HEK293T (cell line): Measurements from ENCODE around the gene FBLN7.

Experiments
- CTCF ChIA-PET: fragments of 350-600 bp; formaldehyde crosslinking; extraction: SDS; loops from one replicate; lab custom pipeline; 2021; ENCODE audit warnings: antibody characterized with exemption, inconsistent platforms; lab: Yijun Ruan, JAX
- POLR2A ChIA-PET: fragments of 350-600 bp; formaldehyde crosslinking; extraction: SDS; loops from one replicate; lab custom pipeline; 2020; ENCODE audit warnings: antibody characterized with exemption, inconsistent platforms; lab: Yijun Ruan, JAX
- DNase-seq: peaks from one replicate; pipeline ENCODE4 v3.0.0; 2012; ENCODE audit warnings: mixed read lengths; ENCODE audit errors: extremely low spot score
- ARNT ChIP-seq: fragments of 450-650 bp; IDR thresholded peaks from 2 replicates; pipeline ENCODE4 v1.6.1; 2017; ENCODE audit warnings: mild to moderate bottlenecking
- BHLHE40 ChIP-seq: fragments of 450-650 bp; IDR thresholded peaks from 2 replicates; pipeline ENCODE4 v1.6.1; 2016; ENCODE audit warnings: mild to moderate bottlenecking, moderate library complexity, borderline replicate concordance
- CTBP1 ChIP-seq: fragments of 450-650 bp; IDR thresholded peaks from 2 replicates; pipeline ENCODE4 v1.6.1; 2016; ENCODE audit warnings: borderline replicate concordance
- ELF4 ChIP-seq: fragments of 450-650 bp; IDR thresholded peaks from 2 replicates; pipeline ENCODE4 v1.6.1; 2017; ENCODE audit warnings: antibody characterized with exemption
- FOXA1 ChIP-seq: fragments of 450-650 bp; IDR thresholded peaks from 2 replicates; pipeline ENCODE4 v1.6.1; 2016; ENCODE audit warnings: mild to moderate bottlenecking
- FOXK2 ChIP-seq: fragments of 450-650 bp; IDR thresholded peaks from 2 replicates; pipeline ENCODE4 v1.6.1; 2016; ENCODE audit warnings: mild to moderate bottlenecking
- FOXM1 ChIP-seq: fragments of 450-650 bp; IDR thresholded peaks from 2 replicates; pipeline ENCODE4 v1.6.1; 2017; ENCODE audit warnings: mild to moderate bottlenecking, borderline replicate concordance
- HDGF ChIP-seq: fragments of 450-650 bp; IDR thresholded peaks from 2 replicates; pipeline ENCODE4 v1.6.1; 2017; ENCODE audit warnings: antibody characterized with exemption, borderline replicate concordance
- L3MBTL2 ChIP-seq: fragments of 450-650 bp; conservative IDR thresholded peaks from 2 replicates; pipeline ENCODE4 v1.6.1; 2016; ENCODE audit warnings: mild to moderate bottlenecking
- LEF1 ChIP-seq: fragments of 450-650 bp; IDR thresholded peaks from 2 replicates; pipeline ENCODE4 v1.6.1; 2017; ENCODE audit warnings: mild to moderate bottlenecking, borderline replicate concordance
- NFRKB ChIP-seq: fragments of 450-650 bp; IDR thresholded peaks from 2 replicates; pipeline ENCODE4 v1.6.1; 2016; ENCODE audit warnings: mild to moderate bottlenecking, moderate library complexity
- SP1 ChIP-seq: fragments of 450-650 bp; IDR thresholded peaks from 2 replicates; pipeline ENCODE4 v1.6.1; 2017
- SUZ12 ChIP-seq: fragments of 450-650 bp; IDR thresholded peaks from 2 replicates; pipeline ENCODE4 v1.6.1; 2016; ENCODE audit warnings: mild to moderate bottlenecking
- TARDBP ChIP-seq: fragments of 450-650 bp; IDR thresholded peaks from 2 replicates; pipeline ENCODE4 v1.6.1; 2016
- ZNF384 ChIP-seq: fragments of 450-650 bp; IDR thresholded peaks from 2 replicates; pipeline ENCODE4 v1.6.1; 2016
- TF ChIP-seq, protein P1 (sequence below): fragments of 450-650 bp; IDR thresholded peaks from 2 replicates; pipeline ENCODE4 v1.6.1; 2016

Gene FBLN7

DNA sequence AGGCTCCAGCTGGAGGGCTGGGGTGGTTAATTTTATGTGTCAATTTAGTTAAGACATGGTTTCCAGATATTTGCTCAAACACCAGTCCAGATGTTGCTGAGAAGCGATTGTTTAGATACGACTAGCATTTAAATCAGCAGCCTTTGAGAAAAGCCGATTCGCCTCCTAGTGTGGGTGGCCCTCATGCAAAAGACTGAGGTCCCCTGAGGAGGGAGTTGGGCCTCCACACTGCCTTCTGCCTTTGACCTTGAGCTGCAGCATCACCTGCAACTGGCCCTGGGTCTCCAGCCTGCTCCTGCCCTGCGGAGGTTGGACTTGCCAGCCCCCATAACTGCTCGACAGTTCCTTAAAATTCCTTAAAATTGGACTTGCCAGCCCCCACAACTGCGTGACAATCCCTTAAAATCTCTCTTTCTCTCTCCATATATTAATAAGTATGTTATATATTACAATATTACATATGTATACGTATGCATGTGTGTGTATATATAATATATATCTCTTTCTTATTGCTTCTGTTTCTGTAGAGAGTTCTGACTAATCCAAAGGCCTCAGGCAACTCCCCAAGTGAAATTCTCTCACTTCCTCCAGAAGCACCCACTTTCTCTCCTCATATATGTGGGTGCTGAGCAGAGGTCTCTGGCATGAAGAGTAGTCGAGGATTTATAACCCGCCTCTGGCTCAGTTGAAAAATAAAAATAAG lies 14.4 kb downstream of the FBLN7 start:
- DNase-seq: no peak
- CTCF ChIA-PET: no interaction called here
- TF ChIP-seq HDGF: no peak
- no peak for TF ChIP-seq L3MBTL2
- no peak for TF ChIP-seq BHLHE40
- no peak for TF ChIP-seq NFRKB
- TF ChIP-seq TARDBP: no peak
- no peak for TF ChIP-seq ELF4
- TF ChIP-seq FOXA1: no peak
- TF ChIP-seq FOXM1: no peak
- no peak for TF ChIP-seq ZNF384
- TF ChIP-seq CTBP1: no peak
- TF ChIP-seq LEF1: no peak
- TF ChIP-seq FOXK2: no peak
- TF ChIP-seq, protein P1, sequence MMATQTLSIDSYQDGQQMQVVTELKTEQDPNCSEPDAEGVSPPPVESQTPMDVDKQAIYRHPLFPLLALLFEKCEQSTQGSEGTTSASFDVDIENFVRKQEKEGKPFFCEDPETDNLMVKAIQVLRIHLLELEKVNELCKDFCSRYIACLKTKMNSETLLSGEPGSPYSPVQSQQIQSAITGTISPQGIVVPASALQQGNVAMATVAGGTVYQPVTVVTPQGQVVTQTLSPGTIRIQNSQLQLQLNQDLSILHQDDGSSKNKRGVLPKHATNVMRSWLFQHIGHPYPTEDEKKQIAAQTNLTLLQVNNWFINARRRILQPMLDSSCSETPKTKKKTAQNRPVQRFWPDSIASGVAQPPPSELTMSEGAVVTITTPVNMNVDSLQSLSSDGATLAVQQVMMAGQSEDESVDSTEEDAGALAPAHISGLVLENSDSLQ: no peak
- TF ChIP-seq SUZ12: no peak
- no peak for TF ChIP-seq ARNT
- TF ChIP-seq SP1: no peak
- POLR2A ChIA-PET: no interaction called here

GRCh38 chr2:112153179-112153490 lies 14.9 kb downstream of the FBLN7 start:
- TF ChIP-seq CTBP1: no peak
- TF ChIP-seq FOXA1: no peak
- no peak for TF ChIP-seq SP1
- TF ChIP-seq LEF1: no peak
- no peak for TF ChIP-seq ELF4
- TF ChIP-seq SUZ12: no peak
- no peak for TF ChIP-seq FOXK2
- TF ChIP-seq L3MBTL2: no peak
- no peak for TF ChIP-seq FOXM1
- POLR2A ChIA-PET: no interaction called here
- DNase-seq: no peak
- CTCF ChIA-PET: no interaction called here

DNA sequence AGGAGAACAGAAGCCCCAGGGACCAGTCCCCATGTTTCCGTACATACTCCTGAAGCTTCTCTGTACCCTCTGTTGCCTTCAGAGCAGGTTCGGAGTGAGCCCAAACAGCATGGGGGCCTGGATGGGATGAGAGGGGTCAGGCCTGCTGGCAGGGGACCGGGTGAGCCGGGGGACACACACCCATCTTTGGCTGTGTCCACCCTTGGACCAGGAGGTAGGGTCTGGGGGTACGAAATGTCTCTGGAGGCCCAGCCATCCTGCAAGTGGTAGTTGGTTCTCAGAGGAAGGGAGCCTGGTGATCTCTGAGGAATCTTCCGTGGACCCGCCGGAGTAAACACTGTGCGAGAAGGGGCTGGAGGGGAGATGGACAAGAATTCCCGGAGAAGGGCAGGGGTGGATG lies 15.3 kb downstream of the FBLN7 start:
- POLR2A ChIA-PET: no interaction called here

DNA sequence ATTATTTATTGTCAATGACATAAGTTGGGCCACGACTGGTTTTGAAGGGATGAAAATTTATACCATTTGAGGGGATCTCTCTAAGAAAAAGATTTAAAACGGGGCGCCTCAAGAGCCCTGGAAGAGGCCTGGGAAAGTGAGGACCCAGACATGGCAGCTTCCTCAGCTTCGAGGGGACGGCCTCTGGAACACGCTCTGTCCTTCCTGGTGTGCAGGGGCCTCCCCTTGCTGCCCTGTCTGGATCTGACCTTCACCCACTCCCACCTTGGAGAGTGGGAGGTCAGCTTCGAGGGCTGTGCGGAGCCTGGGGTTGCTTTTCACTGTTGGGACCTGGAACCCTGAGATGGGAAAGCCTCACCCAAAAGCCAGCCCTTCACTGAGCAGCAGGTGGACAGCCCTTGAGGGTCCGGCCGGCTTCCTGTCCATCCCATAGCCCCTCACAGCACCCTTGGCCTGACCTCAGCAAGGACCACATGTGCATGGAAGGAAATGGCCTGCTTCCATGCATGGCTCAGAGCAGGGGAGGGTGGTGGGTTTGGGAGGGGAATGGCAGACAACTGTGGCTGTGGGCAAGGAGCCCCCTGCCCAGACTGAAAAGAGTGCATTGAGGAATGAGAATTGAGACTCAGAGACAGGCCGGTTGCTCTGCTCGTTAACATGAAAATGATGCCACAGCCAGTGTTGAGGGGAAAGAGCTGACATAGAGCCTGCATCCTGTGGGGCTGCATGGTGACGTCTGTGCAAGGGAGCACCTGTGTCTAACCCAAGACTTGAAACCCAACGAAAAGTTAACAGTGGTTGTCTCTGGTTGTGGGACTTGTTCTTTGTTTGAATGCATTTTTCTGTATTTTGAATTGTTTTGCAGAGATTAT lies 16.3 kb downstream of the FBLN7 start:
- no peak for TF ChIP-seq FOXK2
- no peak for TF ChIP-seq L3MBTL2
- no peak for TF ChIP-seq HDGF
- TF ChIP-seq ARNT: no peak
- no peak for TF ChIP-seq TARDBP
- no peak for TF ChIP-seq SUZ12
- no peak for TF ChIP-seq BHLHE40
- no peak for TF ChIP-seq ELF4
- ChIA-PET CTCF (no interaction called here), POLR2A (interaction anchor here (0.7 kb wide), 1 partner anchor 101 kb away, joined by 4 read pairs; the partner anchor contains the start of gene ZC3H8)
- DNase-seq: no peak

More for the DNA sequence above, 15.3 kb downstream of the FBLN7 start:
- TF ChIP-seq, protein P1: no peak
- TF ChIP-seq NFRKB: no peak
- no peak for TF ChIP-seq TARDBP
- no peak for TF ChIP-seq L3MBTL2
- DNase-seq: no peak
- CTCF ChIA-PET: no interaction called here

DNA sequence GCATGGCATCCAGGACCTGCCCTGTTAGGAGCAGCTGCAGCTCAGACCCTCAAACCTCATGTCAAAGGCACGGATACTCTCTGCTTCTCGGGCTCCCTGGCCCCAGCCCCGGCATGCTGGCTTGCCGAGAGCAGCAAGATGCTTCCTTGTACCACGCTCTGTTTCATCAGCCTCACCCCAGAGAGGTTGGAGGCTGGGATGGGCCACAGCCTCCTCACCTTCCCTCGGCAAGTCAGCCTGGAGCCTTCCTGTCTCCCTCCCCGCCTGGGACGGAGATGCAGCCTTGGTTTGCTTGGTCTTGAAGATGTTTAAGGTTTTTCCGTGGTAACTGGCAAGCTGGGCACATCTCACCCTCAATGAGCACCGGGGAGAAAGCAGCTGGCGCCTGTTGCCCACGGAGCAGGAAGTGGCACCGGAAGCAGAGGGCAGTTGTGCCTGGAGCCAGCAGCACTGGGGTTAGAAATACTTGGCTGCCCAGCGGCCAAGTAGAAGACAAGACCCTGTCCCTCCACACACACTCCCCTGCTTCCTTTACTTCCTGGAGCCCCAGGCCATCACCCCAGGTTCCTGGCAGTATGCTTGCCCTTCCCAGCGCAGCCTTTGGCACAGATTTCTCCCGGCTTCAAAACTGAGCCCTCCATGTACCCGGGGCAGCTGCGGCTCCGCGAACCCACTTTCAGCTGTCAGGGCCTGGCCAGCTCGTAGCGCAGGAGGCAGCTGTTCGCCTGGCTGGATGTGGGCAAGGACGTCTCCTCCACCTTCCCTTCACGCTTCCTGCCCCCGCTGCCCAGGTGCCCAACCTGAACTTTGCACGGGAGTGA lies 17.4 kb downstream of the FBLN7 start:
- DNase-seq: no peak
- CTCF ChIA-PET: no interaction called here
- POLR2A ChIA-PET: interaction anchor here (0.7 kb wide), 1 partner anchor 99 kb away, joined by 4 read pairs; the partner anchor contains the start of gene ZC3H8
- no peak for TF ChIP-seq CTBP1
- no peak for TF ChIP-seq ZNF384

- no peak for DNase-seq
- POLR2A ChIA-PET: no interaction called here
- CTCF ChIA-PET: no interaction called here
- TF ChIP-seq CTBP1 (no peak), ZNF384 (no peak), TARDBP (no peak), NFRKB (no peak), FOXA1 (no peak), FOXM1 (no peak), BHLHE40 (no peak), SUZ12 (no peak), SP1 (no peak), ELF4 (no peak), FOXK2 (no peak), HDGF (no peak)
Observed at GRCh38 chr2:112156152-112156986, 18.2 kb downstream of the FBLN7 start.
